ENCODE measurements around the gene THBS2.

The THBS2 gene

DNA sequence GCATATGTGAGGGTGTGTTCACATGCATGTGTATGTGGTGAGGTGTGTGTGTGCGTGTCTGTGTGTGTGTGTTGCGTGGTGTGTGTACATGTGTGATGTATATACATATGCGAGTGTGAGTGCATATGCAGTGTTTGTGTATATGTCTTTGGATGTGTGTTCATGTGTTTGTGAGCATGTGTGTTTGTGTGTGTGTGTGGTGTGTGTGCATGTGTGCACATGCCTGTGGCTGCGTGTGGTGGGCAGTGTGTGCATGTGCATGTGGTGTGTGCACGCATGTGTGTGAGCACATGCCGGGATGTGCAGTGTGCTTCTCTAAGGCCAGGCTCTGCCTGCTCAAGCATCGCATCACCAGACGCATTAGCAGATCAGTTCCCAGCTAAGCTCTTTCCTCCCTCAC is 5.7 kb downstream of the THBS2 start:
- DNase-seq: no peak

DNA sequence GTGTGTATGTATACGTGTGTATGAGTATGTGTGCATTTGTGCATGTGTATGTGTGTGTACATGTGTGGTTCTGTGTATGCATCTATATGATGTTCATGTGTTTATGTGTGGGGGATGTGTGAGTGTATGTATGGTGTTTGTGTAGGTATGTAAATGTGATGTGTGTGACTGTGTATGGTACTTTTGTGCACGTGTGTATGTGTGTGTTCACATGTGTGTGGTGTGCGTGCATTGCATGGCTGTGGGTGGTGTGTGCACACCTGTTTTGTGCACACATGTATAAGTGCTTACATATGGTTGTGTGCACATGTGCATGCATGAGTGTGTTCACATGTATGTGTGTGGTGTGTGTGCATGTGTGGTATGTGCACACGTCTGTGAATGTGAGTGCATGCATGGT is 6.2 kb downstream of the THBS2 start:
- DNase-seq: no peak

DNA sequence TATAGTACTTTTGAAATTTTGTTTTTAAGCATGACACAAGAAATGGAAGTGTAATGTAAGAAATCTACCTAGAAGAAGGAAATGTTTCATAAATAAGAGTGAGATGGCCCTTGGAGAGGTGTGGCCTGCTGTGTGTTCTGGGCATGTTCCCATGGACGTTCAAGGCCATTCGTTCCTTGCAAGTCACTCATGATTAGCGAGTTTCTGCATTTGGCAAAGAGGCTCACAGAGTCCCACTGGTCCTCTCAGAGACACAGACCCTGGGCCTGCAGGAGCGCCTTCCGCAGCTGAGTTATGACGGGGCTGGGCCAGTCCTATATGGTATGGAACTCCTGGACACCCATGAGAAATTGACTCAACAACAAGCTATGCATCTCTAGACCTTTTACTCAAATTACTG is 7.2 kb downstream of the THBS2 start:
- DNase-seq: no peak

DNA sequence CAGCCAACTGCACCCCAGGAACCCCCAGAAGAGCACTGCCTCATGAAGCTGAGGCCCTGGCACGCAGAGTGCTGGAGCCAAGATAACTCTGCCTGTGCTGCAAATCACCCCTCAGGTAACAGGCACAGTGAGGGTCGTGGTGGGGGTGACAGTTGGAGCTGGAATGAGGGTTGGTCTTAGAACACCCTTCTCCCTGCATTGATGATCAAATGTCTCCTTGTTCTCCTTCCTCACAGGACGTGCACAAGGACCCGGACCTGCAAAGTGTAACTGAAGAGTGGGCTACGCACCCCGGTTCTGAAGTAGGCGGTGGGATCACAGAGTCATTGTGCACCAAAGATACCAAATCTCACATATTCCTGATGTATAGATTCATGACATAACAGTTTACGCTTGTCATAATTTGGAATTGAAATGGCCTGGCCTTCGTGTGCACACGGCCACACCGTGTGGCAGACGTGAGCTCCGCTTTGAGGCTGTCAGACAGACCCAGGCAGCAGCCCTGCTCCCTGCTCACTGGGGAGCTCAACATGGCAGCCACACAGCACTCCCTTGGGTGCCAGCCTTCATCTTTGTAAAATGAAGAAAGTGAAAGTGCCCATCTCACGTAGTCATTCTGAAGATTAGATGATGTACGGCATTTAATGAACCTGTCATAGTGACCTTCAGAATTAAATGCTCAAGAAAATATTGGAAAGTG is 8.8 kb downstream of the THBS2 start:
- DNase-seq: no peak

DNA sequence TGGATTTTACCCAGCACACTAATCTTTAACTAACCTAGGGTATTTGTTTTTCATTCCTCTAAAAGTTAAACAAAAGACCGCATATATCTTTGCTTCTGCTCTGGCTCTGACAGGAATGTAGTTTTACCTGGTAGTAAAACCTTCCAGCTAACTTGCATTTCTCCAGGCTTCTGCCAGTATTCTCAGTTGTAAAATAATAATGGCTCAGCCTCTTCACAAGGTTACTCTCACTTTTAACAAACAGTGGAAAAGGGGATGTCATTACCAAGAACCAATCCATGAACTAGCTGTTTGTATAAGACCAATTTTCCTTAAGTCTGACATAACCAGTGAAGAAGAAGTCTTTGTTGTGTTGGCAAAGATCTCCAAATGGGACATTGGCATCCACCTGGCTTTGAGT is 10.0 kb downstream of the THBS2 start:
- DNase-seq: no peak

DNA sequence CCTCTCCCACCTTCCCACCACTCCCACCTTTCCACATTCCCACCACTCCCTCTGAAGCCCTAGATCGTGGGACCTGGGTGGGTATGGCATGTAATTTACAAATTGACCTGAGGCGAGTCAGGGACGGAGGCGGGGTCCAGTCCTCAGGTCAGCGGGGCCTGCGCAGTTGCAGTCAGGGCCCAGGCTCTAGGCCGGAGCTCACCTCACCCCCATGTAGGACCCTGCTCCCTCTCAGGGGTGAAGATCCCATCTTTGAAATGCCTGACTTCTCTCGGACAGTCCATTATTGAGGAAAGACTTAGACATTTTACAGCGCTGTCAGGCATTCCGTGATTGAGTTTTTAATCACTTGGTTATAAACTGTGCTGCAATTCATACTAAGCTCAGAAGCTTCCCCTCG is 10.5 kb downstream of the THBS2 start:
- no peak for DNase-seq

DNA sequence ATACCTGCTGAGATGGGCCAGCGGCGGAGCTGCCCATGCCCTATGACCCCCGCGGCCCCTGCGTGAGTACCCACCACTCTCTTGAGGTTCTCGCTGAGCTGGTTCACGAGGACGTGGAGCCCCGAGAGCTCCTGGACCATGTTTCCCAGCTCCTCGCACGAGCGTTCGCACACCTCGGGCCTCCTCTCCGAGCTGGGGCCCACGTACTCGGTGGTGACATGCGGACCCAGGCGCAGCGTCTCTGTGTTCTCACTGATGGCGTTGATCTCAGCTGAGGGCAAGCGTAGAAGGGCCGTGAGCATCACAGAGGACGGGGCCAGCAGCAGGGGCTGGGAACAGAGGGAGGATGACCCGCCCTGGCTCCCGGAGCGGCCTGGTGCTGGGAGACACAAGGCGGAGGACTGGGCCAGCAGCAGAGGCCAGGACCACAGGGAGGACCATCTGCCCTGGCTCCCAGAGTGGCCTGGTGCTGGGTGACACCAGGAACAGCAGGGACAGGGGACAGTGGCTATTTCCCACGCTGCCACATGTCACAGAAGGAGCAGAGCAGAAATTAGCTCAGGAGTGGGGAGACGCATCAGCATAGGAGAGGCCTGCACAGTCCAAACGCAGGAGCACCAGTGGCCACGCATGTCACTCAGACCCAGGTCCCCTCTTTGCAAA is 11.8 kb downstream of the THBS2 start:
- no peak for DNase-seq

DNA sequence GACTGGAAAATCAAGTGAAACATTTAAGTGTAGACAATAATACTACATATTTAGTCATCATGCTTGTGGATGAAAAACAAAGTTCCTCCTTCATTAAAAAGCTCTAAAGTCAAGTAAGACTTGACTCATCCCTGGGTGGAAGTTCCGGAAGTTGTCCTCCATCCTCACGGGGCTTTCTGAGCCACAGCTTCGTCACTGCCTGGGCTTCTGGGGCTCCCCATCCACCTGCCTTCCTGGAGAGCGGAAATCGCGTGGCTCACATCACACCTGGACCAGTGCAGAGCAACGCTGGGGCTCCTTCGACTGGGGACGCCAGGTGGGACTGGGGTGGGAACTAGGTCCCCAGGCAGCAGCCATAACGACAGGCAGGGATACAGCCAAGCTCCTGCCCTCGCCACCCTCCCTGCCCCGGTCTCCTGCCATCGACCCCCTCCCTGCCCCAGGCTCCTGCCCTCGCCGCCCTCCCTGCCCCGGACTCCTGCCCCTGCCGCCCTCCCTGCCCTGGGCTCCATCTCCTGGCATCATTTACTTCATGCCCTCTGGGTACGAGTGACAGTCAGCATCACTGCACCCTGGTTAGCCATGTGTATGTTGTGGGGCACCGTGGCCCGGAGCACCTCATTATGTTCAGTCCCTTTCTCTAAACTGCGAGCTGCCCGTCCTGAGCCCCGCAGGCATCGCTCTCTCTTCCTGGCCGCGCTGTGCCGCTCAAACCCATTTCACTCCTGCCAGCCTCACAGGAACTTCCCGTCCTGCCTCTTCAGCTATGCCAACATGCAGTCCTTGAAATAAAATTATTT is 12.9 kb downstream of the THBS2 start:
- DNase-seq: no peak

DNA sequence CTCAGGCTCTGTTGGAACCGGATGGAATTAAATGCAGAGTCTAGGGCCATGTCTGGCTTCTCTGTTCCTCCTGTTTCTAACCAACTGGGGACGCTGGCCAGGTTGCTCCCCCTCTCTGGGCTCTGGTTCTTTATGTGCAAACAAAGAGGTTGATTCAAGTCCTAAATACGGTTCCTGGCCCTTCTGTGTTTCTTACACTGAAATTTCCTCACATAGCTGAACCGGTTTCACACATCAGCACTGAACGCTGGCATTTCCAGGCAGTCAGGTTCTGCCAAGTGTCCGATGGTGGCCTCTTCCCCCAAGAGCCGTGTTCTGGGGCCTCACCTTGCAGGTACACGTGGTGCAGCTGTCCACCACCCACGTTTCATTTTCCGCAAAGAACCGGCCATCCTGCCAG is 13.5 kb downstream of the THBS2 start:
- no peak for DNase-seq

DNA sequence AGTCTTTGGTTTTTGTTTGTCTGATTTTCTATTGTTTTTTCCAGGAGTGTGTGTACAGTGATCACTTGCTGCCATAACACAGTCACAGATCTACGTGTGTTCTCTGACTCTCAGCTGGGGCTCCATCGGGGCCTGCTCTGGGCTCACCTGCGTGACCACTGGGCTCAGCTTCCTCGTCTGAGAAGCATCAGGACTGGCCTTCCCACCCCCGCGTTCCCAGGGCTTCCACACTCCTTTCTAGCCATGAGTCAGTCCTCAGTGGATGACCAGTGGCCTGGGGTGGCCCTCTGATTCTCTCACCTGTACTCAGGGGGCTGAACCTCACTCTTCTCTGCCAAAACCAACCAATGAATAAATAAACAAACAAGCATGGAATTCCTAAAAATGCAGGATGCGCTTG is 14.5 kb downstream of the THBS2 start:
- no peak for DNase-seq

DNA sequence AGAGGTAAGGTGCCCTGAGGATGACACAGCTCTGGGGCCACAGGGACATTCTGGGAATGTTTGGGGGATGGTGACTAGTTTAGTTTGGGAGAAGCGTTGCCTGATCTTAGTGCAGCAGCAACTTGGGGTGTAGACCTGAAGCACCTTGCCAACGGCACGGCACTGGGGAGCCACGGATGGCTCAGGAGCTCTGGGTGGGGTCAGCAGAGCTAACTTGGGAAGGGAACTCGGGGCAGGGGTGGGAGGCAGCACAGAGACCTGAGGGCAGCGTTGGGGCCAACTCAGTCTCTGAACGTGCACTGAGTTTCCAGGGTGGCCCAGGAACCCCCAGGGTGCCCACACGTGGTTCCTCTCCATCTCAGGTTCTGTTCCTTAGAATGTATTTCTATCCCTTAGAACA is 14.9 kb downstream of the THBS2 start:
- no peak for DNase-seq

DNA sequence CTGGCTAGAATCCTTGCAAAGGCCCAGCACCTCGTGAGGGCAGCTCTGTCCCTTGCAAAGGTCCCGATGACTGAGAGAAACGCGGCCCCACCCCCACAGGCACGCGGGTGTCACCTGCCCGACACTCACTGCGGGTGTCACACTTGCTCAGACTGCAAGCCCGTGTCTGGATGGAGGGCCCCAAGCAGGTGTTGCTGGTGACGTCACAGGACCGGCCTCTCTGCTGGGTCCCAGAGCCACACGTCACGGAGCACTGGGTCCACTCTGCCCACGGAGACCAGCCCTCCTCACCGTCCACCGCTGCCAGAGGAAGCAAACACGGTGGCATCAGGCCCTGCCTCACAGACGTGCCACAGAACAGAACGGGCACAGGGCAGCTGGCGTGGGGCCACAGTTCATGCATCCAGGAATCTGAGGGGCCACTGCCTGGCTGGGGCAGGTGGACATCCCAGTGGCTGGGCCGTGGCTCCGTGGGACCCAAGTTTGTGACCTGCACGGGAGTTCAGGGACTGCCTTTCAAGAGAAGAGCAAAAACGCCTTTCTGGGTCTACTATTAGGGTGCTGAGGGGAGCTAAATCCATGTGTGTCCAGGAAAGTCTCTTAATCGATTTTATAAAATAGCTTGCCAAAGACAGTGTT is 16.0 kb downstream of the THBS2 start:
- DNase-seq: no peak

DNA sequence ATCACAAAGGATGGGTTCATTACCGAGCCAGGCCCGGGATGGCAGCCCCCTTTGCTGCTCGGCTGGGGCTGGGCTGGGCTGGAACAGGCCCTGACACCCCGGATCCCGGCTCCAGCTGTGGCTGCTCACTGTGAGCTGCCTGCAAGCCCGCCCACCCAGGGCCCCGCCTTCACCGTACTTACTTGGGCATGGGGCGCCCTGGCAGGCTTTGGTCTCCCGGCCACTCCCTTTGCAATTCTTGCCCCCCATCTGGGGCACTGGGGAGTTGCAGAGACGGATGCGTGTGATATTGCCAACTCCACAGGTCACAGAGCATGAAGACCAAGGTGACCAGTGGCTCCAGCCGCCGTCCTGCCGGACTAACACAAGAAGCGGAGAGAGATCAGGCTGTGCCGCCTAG is 16.7 kb downstream of the THBS2 start:
- DNase-seq: no peak

DNA sequence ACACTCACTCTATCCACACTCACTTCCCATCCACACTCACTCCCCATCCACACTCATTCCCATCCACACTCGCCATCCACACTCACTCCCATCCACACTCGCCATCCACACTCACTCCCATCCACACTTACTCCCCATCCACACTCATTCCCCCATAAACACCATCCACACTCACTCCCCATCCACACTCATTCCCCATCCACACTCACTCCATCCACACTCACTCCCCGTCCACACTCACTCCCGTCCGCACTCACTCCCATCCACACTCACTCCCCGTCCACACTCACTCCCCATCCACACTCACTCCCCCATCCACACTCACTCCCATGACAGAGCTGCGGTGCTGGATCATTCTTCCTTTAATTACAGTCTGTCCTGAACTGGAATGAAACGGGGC is 17.1 kb downstream of the THBS2 start:
- no peak for DNase-seq

DNA sequence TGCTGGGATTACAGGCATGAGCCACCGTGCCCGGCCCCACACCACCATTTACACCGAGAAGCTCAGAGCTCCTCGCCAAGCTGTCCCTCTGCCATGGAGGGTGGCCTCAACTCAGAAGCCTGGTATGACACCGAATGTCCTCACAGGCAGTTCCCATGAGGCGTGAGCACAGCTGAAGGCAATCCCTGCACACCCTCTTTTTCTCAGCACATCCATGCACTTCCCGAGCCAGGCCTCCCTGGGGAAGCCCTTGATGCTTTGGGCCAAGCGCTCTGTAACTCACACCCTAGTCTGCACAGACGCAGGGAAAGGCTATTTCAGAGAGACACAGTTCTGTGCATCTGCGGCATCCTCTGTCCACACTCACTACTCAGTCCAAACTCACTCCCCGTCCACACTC is 18.4 kb downstream of the THBS2 start:
- DNase-seq: no peak

DNA sequence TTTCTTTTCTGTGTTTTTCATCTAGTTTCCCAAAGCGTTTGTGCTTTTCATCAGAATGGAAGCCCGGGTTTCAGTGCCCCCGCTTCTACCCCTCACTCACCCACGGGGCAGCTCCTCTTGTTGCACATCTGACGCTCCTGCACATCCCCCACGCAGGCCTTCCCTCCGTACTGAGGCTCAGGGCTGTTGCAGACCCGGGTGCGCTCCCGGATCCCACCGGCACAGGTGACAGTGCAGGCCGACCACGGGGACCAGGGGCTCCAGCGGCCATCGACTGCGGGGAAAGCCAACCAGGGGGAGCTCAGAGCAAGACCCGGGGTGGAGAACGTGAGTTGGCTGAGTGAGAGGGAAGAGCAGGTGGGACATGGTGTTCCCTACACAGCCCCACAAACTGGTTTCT is 19.0 kb downstream of the THBS2 start:
- DNase-seq: no peak

DNA sequence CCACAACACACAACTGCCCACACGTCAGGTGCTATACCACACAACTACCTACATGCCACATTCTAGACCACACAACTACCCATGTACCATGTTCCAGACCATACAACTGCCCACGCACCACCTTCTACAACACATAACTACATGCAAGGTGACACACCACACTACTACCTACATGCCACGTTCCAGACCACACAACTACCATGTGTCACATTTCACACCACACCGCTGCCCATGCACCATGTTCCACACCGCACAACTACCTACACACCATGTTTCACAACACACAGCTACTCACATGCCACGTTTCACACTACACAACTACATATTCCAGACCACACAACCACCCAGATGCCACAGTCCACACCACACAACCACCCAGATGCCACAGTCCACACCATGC is 19.8 kb downstream of the THBS2 start:
- DNase-seq: no peak

DNA sequence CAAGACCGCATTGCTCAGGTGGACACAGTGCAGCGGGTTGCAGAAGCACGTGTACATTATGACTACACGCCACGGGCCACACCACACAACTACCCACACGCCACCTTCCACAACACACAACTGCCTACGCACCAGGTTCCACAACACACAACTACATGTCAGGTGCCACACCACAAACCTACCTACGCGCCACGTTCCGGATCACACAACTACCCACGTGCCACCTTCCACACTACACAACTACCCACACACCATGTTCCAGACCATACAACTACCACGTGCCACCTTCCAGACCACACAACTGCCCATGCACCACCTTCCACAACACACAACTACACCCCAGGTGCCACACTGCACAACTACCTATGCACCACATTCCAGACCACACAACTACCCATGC is 20.5 kb downstream of the THBS2 start:
- no peak for DNase-seq

DNA sequence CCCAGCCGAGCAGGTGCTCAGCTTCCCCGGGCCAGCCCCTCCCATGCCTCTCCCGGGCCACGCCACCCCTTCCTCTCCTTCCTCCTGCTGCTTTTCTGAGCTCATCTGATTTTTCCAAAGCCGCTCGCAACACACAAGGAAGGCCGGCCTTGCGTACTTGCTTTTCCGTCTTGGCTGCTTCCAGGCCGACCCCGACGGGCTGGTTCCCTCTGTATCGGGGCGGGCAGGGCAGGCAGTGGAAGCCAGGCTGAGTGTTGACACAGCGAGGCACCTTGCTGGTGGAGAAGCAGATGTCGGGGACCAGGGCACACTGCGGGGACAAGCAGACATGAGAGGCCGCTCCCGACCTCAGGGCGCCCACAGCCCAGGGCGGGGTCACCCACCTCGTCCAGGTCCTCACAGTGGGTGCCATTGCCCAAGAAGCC is 21.1 kb downstream of the THBS2 start:
- no peak for DNase-seq

DNA sequence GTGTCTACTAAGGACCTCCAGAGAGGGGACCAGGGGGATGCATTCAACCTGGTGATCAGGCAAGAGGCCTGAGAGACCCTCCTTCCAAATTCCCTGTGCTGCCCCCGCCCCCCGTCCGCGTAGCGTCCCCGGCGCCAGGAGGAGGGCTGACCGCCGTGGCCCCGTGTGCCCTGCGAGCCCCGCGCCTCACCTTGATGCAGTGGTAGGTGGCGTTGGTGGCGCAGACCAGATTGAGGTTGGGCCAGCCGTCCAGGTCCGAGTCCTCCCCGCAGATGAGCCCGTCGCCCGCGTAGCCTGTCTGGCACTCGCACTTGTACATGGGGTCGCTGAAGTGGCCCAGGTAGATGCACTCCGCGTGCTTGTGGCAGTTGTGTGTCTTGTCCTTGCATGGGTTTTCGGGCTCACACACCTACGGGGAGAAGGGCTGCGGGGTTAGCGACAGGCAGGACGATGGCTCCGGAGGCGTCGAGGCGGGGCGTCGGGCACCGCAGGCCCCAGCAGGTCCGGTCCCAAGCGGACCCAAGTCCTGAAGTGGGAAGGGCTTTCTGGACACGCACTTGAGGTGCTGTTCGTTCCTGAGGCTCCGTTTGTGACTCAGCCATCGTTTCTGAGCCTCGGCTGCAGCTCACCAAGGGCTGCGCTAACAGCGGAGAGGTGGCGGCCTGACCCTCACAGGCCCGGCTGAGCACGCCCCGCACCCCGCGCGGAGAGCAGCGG is 21.7 kb downstream of the THBS2 start:
- no peak for DNase-seq

DNA sequence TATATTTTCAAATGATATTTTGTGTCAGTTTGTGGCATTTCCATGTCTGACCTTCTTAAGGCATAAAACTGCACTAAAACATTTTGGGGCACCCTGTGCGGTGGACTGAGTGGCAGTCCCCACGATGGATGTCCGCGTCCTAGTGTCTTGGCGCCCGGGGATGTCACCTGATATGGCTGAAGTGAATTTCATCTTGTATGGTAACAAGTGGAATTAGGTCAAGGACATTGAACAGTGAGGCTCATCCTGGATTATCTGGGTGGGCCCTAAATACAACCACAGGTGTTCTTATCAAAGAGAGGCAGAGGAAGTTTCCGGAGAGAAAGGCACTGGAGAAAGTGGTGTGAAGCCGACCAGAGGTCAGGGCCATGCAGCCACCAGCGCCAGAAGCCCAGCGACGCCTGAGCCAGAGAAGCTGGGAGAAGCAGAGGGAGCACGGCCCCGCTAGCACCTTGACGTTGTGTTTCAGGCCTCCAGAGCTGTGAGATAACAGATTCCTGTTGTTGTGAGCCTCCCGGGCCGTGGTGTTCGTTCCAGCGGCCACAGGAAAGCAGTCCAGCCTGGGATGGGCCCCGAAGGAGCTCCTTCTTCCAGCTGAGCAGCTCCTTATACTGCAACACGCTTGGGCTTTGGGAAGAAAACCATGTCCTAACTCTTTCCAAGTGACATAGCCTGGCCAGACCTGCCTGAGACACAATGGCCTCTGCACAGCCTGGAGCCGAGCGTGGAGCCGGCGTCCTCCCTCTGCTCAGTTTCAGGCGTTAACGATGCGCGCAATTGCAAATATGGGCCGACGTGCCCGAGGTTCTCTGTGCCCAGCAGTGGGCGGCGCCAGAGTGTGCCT is 22.5 kb downstream of the THBS2 start:
- DNase-seq: no peak

DNA sequence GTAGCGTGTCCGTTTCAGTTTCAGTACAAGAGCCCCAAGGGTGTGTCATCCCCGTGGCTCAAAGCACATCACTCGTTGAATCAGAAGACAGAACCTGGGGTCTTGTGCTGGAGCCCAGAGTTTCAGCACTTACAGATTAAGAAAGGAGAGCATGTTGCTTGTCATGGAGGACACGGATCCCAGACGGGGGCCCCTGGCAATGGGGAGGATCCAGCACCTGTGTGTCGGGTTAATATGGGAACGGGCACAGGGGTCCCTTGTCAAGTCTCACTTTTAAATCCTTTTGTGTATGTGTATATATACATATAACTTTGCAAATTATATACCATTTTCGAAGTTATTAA is 23.4 kb downstream of the THBS2 start:
- no peak for DNase-seq
